Measurements from ENCODE around the gene COL27A1.

COL27A1 gene

GRCh38 chr9:114178756-114179450, 23.6 kb downstream of the COL27A1 start:
- TF ChIP-seq TAF1 (IDR thresholded peaks at IDR 0.05; ENCODE audit: low read depth, low read length) (no peak), POLR2AphosphoS5 (IDR thresholded peaks at IDR 0.05; ENCODE audit: low read depth, low read length) (no peak), POU2F2 (IDR thresholded peaks at IDR 0.05; ENCODE audit: low read depth, low read length) (no peak), POLR2A (IDR thresholded peaks at IDR 0.05; ENCODE audit: low read depth, low read length) (no peak), SPI1 (IDR thresholded peaks at IDR 0.05; ENCODE audit: low read depth, low read length) (no peak), PAX5 (IDR thresholded peaks at IDR 0.05; ENCODE audit: insufficient read depth, low read length, severe bottlenecking) (no peak)
- FAIRE-seq (no peak), DNase-seq (ENCODE audit: insufficient read length, low spot score) (no peak)

- DNase-seq (ENCODE audit: insufficient read length, low spot score) (no peak), FAIRE-seq (no peak)
- TF ChIP-seq PAX5 (IDR thresholded peaks at IDR 0.05; ENCODE audit: insufficient read depth, low read length, severe bottlenecking) (no peak), POLR2AphosphoS5 (IDR thresholded peaks at IDR 0.05; ENCODE audit: low read depth, low read length) (no peak), SPI1 (IDR thresholded peaks at IDR 0.05; ENCODE audit: low read depth, low read length) (no peak), POU2F2 (IDR thresholded peaks at IDR 0.05; ENCODE audit: low read depth, low read length) (no peak), POLR2A (IDR thresholded peaks at IDR 0.05; ENCODE audit: low read depth, low read length) (no peak), TAF1 (IDR thresholded peaks at IDR 0.05; ENCODE audit: low read depth, low read length) (no peak)
These were observed 24.2 kb downstream of the COL27A1 start for GRCh38 chr9:114179516-114179915.

- FAIRE-seq: no peak
- DNase-seq (ENCODE audit: insufficient read length, low spot score): no peak
- TF ChIP-seq TAF1 (IDR thresholded peaks at IDR 0.05; ENCODE audit: low read depth, low read length) (no peak), SPI1 (IDR thresholded peaks at IDR 0.05; ENCODE audit: low read depth, low read length) (no peak), POU2F2 (IDR thresholded peaks at IDR 0.05; ENCODE audit: low read depth, low read length) (no peak)
These were observed 25.6 kb downstream of the COL27A1 start for GRCh38 chr9:114180696-114181606.

- DNase-seq (ENCODE audit: insufficient read length, low spot score) (no peak), FAIRE-seq (no peak)
- TF ChIP-seq PAX5 (IDR thresholded peaks at IDR 0.05; ENCODE audit: insufficient read depth, low read length, severe bottlenecking) (no peak), SPI1 (IDR thresholded peaks at IDR 0.05; ENCODE audit: low read depth, low read length) (no peak), TAF1 (IDR thresholded peaks at IDR 0.05; ENCODE audit: low read depth, low read length) (no peak), POLR2AphosphoS5 (IDR thresholded peaks at IDR 0.05; ENCODE audit: low read depth, low read length) (no peak), POU2F2 (IDR thresholded peaks at IDR 0.05; ENCODE audit: low read depth, low read length) (no peak)
These were observed 26.5 kb downstream of the COL27A1 start for GRCh38 chr9:114181607-114182409.

GRCh38 chr9:114183006-114183405, 27.7 kb downstream of the COL27A1 start:
- DNase-seq (ENCODE audit: insufficient read length, low spot score): no peak
- no peak for FAIRE-seq
- TF ChIP-seq POU2F2 (IDR thresholded peaks at IDR 0.05; ENCODE audit: low read depth, low read length) (no peak), TAF1 (IDR thresholded peaks at IDR 0.05; ENCODE audit: low read depth, low read length) (no peak), POLR2A (IDR thresholded peaks at IDR 0.05; ENCODE audit: low read depth, low read length) (no peak), PAX5 (IDR thresholded peaks at IDR 0.05; ENCODE audit: insufficient read depth, low read length, severe bottlenecking) (no peak), POLR2AphosphoS5 (IDR thresholded peaks at IDR 0.05; ENCODE audit: low read depth, low read length) (no peak), SPI1 (IDR thresholded peaks at IDR 0.05; ENCODE audit: low read depth, low read length) (no peak)

- no peak for TF ChIP-seq POLR2A (IDR thresholded peaks at IDR 0.05; ENCODE audit: low read depth, low read length)
- TF ChIP-seq PAX5 (IDR thresholded peaks at IDR 0.05; ENCODE audit: insufficient read depth, low read length, severe bottlenecking): no peak
- TF ChIP-seq POLR2AphosphoS5 (IDR thresholded peaks at IDR 0.05; ENCODE audit: low read depth, low read length): no peak
- no peak for TF ChIP-seq SPI1 (IDR thresholded peaks at IDR 0.05; ENCODE audit: low read depth, low read length)
- no peak for TF ChIP-seq TAF1 (IDR thresholded peaks at IDR 0.05; ENCODE audit: low read depth, low read length)
- TF ChIP-seq POU2F2 (IDR thresholded peaks at IDR 0.05; ENCODE audit: low read depth, low read length): no peak
- FAIRE-seq (no peak), DNase-seq (ENCODE audit: insufficient read length, low spot score) (no peak)
These were observed 28.7 kb downstream of the COL27A1 start for GRCh38 chr9:114184071-114184470.

GRCh38 chr9:114184866-114185265, 29.5 kb downstream of the COL27A1 start:
- FAIRE-seq (no peak), DNase-seq (ENCODE audit: insufficient read length, low spot score) (no peak)
- TF ChIP-seq POLR2AphosphoS5 (IDR thresholded peaks at IDR 0.05; ENCODE audit: low read depth, low read length) (no peak), SPI1 (IDR thresholded peaks at IDR 0.05; ENCODE audit: low read depth, low read length) (no peak), TAF1 (IDR thresholded peaks at IDR 0.05; ENCODE audit: low read depth, low read length) (no peak), POLR2A (IDR thresholded peaks at IDR 0.05; ENCODE audit: low read depth, low read length) (no peak), PAX5 (IDR thresholded peaks at IDR 0.05; ENCODE audit: insufficient read depth, low read length, severe bottlenecking) (no peak), POU2F2 (IDR thresholded peaks at IDR 0.05; ENCODE audit: low read depth, low read length) (no peak)

GRCh38 chr9:114185570-114186490, 30.5 kb downstream of the COL27A1 start:
- FAIRE-seq: no peak
- DNase-seq (ENCODE audit: insufficient read length, low spot score): no peak
- TF ChIP-seq TAF1 (IDR thresholded peaks at IDR 0.05; ENCODE audit: low read depth, low read length): no peak
- TF ChIP-seq POLR2A (IDR thresholded peaks at IDR 0.05; ENCODE audit: low read depth, low read length): no peak
- TF ChIP-seq PAX5 (IDR thresholded peaks at IDR 0.05; ENCODE audit: insufficient read depth, low read length, severe bottlenecking): no peak
- no peak for TF ChIP-seq SPI1 (IDR thresholded peaks at IDR 0.05; ENCODE audit: low read depth, low read length)
- TF ChIP-seq POU2F2 (IDR thresholded peaks at IDR 0.05; ENCODE audit: low read depth, low read length): no peak
- no peak for TF ChIP-seq POLR2AphosphoS5 (IDR thresholded peaks at IDR 0.05; ENCODE audit: low read depth, low read length)
